Right lobe of liver (tissue), 6 donors: ENCODE data around the gene ADH1C. TPM values are rescaled to one million over a fixed set of nuclear protein-coding genes. Genes with fewer than 3 reads are reported as not detected.
"Not testable (repeated sequence)": the region's sequence is repeated elsewhere in the genome, so short reads cannot be mapped to it uniquely, and the experiment has no call there.

Experiments used
- ATAC-seq, 4 donors: fragments of 200-7000 bp; cut with Tn5 transposase; one replicate each; pipeline ENCODE4 v1.9.1; 2020; ENCODE audit warnings: mild to moderate bottlenecking in 4 of 4, moderate library complexity in 4 of 4
- DNase-seq, 3 donors: peaks; one replicate each; pipeline ENCODE4 v3.0.0-alpha.2; 2020
- H3K27ac ChIP-seq, 3 donors: fragments of 200-600 bp; one replicate each; pipeline ENCODE4 v1.8.0; 2022
- H3K27me3 ChIP-seq, 2 donors: fragments of 200-600 bp; one replicate each; pipeline ENCODE4 v1.8.0; 2022
- H3K36me3 ChIP-seq, 4 donors: fragments of 200-600 bp; sonication (generic) in 1 of 4; one replicate each; pipeline versions ENCODE4 v1.5.1 to v1.8.0; 2017 to 2022; ENCODE audit warnings: control low read depth in 1 of 4
- H3K4me1 ChIP-seq, 4 donors: fragments of 200-600 bp; sonication (generic) in 1 of 4; one replicate each; pipeline versions ENCODE4 v1.5.1 to v1.8.0; 2017 to 2022; ENCODE audit warnings: control low read depth in 1 of 4
- H3K4me3 ChIP-seq, 3 donors: fragments of 200-600 bp; one replicate each; pipeline ENCODE4 v1.8.0; 2022
- H3K9me3 ChIP-seq, 4 donors: fragments of 200-600 bp; sonication (generic) in 1 of 4; one replicate each; pipeline versions ENCODE4 v1.5.1 to v1.8.0; 2017 to 2022; ENCODE audit warnings: control low read depth in 1 of 4
- POLR2A ChIP-seq: fragments of 450-650 bp; IDR thresholded peaks from one replicate; pipeline ENCODE4 v1.6.1; 2017; ENCODE audit warnings: antibody characterized with exemption, mild to moderate bottlenecking
- WGBS: methylation state at CpG from one replicate; pipeline ENCODE4 v1.1.6; 2018; ENCODE audit warnings: low coverage, low lambda C conversion rate; ENCODE audit not compliant: insufficient coverage; ENCODE audit errors: missing lambda C conversion rate; 5-methylcytosine and 5-hydroxymethylcytosine counted together
- intact Hi-C, 2 donors: fragments of 100-400 bp; cut with DNase I; formaldehyde crosslinking; loops; one replicate each; pipeline versions ENCODE4 v1.11.2 to v1.14.1; 2022
- total RNA-seq, 6 experiments: library from RNA; depleted of rRNA in 2 of 6; stranded (reverse); fragments of >200 nt in 2 of 6; fragmentation: NEBNext Ultra II Directional in 3 of 6; extraction: Animal tissue kit (Norgen Biotek cat#: 25700) in 3 of 6; gene quantifications; one replicate each; pipeline versions ENCODE4 v1.1.0 to v1.2.4, GENCODE V29; 2016 to 2023
- TF ChIP-seq, protein P1 (sequence below), 4 donors: fragments of 200-600 bp in 3 of 4; fragments of 450-650 bp in 1 of 4; IDR thresholded peaks; one replicate each; pipeline versions ENCODE4 v1.5.1 to v1.8.0; 2016 to 2022; ENCODE audit warnings: antibody characterized with exemption in 4 of 4, mild to moderate bottlenecking in 2 of 4
- donor health status: DM: no; HTN: yes; CAD: no.
- donor health status: DM: no; HTN: no; CAD: no.
- donor health status: DM: no; HTN: no; CAD: no.
- donor health status: DM: no; HTN: yes; CAD: no.
- donor health status: DM: no; HTN: yes; CAD: no.

ADH1C gene
- total RNA-seq, 6 experiments from 2014 or later: 187 to 684 (median 490) TPM

DNA sequence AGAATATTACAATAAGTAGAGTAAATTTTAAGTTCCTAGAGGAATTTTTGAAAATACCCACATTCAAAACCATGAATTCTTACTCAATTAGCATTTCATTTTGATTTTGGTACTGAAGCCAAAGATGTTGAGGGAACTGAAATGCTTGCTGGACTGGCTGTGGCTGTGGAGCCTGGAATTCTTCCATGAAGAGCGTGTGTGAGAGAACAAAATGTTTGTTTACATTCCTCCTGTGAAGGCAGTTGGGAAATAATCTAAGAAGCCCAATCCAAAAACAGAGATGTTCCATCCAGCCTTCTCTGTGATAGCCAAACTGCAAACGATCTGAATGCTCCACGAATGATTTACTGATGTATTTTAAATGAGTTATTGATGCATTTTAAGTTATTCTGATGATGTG is 27.6 kb downstream of the ADH1C start:
- intact Hi-C loops: no loop called here
- no peaks in the 10 kb centered on the region for H3K27me3 ChIP-seq
- H3K36me3 ChIP-seq: peaks cover 0 to 8% (median 2%) of the 10 kb centered on the region in 4 donors
- no peak for TF ChIP-seq POLR2A
- TF ChIP-seq, protein P1, sequence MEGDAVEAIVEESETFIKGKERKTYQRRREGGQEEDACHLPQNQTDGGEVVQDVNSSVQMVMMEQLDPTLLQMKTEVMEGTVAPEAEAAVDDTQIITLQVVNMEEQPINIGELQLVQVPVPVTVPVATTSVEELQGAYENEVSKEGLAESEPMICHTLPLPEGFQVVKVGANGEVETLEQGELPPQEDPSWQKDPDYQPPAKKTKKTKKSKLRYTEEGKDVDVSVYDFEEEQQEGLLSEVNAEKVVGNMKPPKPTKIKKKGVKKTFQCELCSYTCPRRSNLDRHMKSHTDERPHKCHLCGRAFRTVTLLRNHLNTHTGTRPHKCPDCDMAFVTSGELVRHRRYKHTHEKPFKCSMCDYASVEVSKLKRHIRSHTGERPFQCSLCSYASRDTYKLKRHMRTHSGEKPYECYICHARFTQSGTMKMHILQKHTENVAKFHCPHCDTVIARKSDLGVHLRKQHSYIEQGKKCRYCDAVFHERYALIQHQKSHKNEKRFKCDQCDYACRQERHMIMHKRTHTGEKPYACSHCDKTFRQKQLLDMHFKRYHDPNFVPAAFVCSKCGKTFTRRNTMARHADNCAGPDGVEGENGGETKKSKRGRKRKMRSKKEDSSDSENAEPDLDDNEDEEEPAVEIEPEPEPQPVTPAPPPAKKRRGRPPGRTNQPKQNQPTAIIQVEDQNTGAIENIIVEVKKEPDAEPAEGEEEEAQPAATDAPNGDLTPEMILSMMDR (IDR thresholded peaks at IDR 0.05): no peak
- peak; percentile 50 to 63 (median 61) for ATAC-seq
- peaks cover 0 to 40% (median 17%) of the 10 kb centered on the region in 4 donors for H3K4me1 ChIP-seq
- H3K9me3 ChIP-seq: no peaks in the 10 kb centered on the region
- 7% methylated on average over 3 of the region's 3 CpGs for WGBS
- peak overlapping the region in 2 of 3 donors; percentile 84 to 86 for H3K27ac ChIP-seq
- H3K4me3 ChIP-seq: peak overlapping the region in 1 of 3 donors; percentile 6
- peak; percentile 45 to 85 (median 67) for DNase-seq

DNA sequence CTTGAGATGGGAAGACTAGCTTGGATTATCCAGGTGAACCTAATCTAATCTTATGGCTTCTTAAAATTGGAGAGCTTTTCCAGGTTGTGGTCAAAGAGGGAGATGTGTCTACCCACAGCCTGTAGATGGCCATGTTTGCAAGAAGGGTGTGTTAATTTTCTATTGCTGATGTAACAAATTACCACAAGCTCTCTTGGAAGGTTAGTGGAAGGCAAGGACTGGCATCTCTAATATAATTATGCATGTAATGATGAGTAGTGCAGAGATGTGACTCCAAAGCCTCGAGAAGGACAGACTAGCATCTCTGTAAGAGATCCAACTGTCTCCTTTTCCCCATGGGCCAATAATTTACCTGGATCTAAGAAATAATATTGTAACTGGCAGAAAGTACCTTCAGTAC is 28.2 kb downstream of the ADH1C start:
- ATAC-seq (peak in 1 of 4 donors; percentile 6), DNase-seq (no peak)
- peak overlapping the region in 2 of 3 donors; percentile 6 to 17 for H3K4me3 ChIP-seq
- intact Hi-C loops: no loop called here
- TF ChIP-seq POLR2A: no peak
- TF ChIP-seq, protein P1 (IDR thresholded peaks at IDR 0.05): no peak
- H3K9me3 ChIP-seq: no peaks in the 10 kb centered on the region
- H3K27me3 ChIP-seq: no peaks in the 10 kb centered on the region
- H3K27ac ChIP-seq: peak overlapping the region in 2 of 3 donors; percentile 84 to 86
- peaks cover 0 to 40% (median 17%) of the 10 kb centered on the region in 4 donors for H3K4me1 ChIP-seq
- H3K36me3 ChIP-seq: peaks cover 0 to 14% (median 5%) of the 10 kb centered on the region in 4 donors
- WGBS: 18% methylated on average over 1 of the region's 1 CpG

DNA sequence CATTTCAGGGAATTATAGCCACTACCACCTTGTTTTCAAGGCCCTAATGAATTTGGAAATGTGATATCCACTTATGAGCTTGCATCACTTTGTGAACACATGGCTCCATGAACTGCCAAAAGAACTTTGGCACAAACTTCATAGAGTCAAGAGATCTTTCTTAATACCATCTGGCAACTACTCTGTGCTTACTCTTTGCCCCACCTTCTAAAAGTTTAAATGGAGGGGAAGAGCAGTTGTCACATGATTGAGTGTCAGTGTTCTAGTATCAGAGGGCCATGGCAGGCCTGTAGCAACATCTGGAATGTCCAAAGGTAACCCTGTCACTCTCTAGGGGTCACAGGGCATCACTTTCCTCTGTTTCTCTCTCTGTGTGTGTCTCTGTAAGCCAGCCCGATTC is 28.8 kb downstream of the ADH1C start:
- Histone ChIP-seq H3K27me3 (no peaks in the 10 kb centered on the region), H3K9me3 (no peaks in the 10 kb centered on the region), H3K4me1 (peaks cover 0 to 40% (median 18%) of the 10 kb centered on the region in 4 donors), H3K4me3 (peak overlapping the region in 1 of 3 donors; percentile 17), H3K27ac (peak overlapping the region in 2 of 3 donors; percentile 84 to 86), H3K36me3 (peaks cover 0 to 20% (median 8%) of the 10 kb centered on the region in 4 donors)
- no peak for TF ChIP-seq POLR2A
- intact Hi-C loops: no loop called here
- DNase-seq: peak in 2 of 3 donors; percentile 59 to 80
- ATAC-seq: peak; percentile 73 to 89 (median 78)
- WGBS: 11% methylated on average over 1 of the region's 1 CpG

DNA sequence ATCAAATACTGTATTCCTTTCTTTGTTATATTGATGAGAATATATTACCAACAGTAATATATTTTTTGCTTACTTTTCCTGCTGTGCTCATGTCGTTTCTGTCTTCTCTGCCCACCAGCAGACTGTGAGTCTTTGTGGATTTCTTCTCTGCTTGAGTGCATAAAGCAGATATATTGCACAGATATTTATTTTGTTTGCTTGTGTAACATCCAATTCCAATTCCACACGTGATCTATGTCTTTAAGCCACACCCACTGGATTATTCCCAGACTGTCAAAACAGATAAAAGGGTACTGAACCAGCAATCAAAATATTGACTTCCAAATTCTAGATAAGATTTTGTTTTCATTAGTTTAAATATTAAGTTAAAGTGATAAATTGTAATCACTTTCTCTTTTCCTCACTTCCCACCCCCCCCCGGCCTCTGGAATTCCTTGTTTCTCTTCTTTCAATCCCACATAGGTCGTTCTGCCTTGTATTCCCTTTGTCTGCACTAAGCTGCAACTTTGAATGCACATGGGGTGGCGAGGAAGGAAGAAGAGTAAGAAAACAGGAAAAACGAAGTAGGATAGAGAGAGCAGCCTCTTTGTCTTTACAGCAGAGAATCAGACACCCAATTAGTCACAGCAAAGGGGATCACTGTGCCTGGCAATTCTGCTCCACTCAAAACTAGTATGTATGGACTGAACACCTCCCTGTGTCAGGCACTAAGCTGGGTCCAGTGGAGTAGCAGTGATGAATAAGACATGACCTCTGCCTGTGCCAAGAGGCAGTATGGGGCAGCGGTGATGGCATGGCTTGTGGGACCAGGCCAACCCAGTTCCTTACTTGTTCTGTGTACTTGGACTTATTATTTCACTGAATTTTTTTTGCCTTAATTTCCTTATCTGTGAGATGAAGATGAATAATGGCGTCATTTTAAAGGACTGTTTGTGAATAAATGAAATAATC is 31.0 kb downstream of the ADH1C start, which contains the start of gene ADH1B:
TSS of gene ADH1B (minus strand) at position 161 of the 951 bp plus-strand sequence. CDS start at position 91, 70 bp downstream.
- TF ChIP-seq, protein P1 (IDR thresholded peaks at IDR 0.05): no peak
- peak; percentile 60 for TF ChIP-seq POLR2A
- Histone ChIP-seq H3K36me3 (peaks cover 0 to 42% (median 19%) of the 10 kb centered on the region in 4 donors), H3K27me3 (no peaks in the 10 kb centered on the region), H3K4me3 (peak within 1 kb of the TSS; percentile 3 to 64 (median 62)), H3K4me1 (peaks cover 0 to 52% (median 23%) of the 10 kb centered on the region in 4 donors), H3K9me3 (no peaks in the 10 kb centered on the region), H3K27ac (peak within 1 kb of the TSS; percentile 5 to 90 (median 86))
- ATAC-seq (peak; percentile 8 to 57 (median 28)), DNase-seq (peak in 2 of 3 donors; percentile 54 to 64)
- intact Hi-C loops: no loop called here
- WGBS: 16% methylated on average over 8 of the region's 8 CpGs

DNA sequence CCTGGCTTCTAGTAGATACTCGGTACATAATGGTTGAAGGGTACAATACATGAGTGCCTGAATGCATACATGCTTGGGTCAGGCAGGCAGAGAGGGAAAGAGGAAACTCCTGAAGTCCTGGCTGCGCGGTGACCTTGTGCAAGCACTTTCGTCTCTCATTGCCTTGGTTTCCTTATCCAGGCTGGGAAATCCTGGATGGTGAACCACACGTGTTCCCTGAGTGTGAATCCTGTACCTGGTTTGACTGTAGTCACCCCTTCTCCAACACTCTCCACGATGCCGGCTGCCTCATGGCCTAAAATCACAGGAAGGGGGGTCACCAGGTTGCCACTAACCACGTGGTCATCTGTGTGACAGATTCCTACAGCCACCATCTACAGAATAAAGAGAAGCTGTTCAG is 34.7 kb downstream of the ADH1C start:
- H3K36me3 ChIP-seq: peaks cover 0 to 79% (median 37%) of the 10 kb centered on the region in 4 donors
- ATAC-seq (peak; percentile 8 to 59 (median 24)), DNase-seq (peak in 2 of 3 donors; percentile 61 to 68)
- H3K4me3 ChIP-seq: peak overlapping the region in 2 of 3 donors; percentile 62 to 64
- H3K27me3 ChIP-seq, intact Hi-C loops, H3K9me3 ChIP-seq: not testable (repeated sequence)
- peak overlapping the region; percentile 7 to 90 (median 86) for H3K27ac ChIP-seq
- WGBS: 27% methylated on average over 5 of the region's 8 CpGs
- peaks cover 0 to 25% (median 11%) of the 10 kb centered on the region in 4 donors for H3K4me1 ChIP-seq
